ENCODE data around the gene CD300H. TPM values are rescaled to one million over a fixed set of nuclear protein-coding genes. Genes with fewer than 3 reads are reported as not detected.

CD300H gene
- total RNA-seq, 1 donor from 2014 or later, result not detected

DNA sequence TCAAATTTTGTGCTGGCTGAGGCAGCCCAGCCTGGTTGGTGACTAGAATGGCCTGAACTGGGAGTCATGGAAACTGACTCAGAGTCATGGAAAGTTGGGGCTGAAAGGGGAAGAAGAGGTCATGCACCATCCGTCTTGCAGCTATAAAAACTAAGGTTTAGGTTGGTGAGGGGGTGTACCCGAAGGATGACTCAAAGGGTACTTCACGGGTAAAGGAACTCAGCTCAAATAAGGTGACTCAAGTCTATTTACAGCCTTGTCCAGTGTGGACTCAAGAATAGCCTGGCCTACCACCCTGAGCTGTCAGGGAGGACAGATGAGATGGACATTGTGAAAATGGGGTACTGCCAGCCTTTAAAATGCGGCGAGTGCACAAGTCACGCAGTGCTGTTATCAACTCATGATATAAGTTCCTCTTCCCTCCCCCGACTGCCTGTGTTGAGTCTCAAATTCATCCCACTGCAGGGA is 54.7 kb downstream of the CD300H start:
- Mint-ChIP-seq H3K4me1 (ENCODE audit: unreplicated experiment) (peaks cover 10% of the 10 kb centered on the region), H3K9me3 (ENCODE audit: unreplicated experiment) (peaks cover 13% of the 10 kb centered on the region), H3K4me3 (ENCODE audit: unreplicated experiment) (no peak overlapping the region), H3K27ac (ENCODE audit: unreplicated experiment) (no peak overlapping the region), H3K36me3 (ENCODE audit: low read depth, unreplicated experiment) (peaks cover 13% of the 10 kb centered on the region), H3K27me3 (ENCODE audit: unreplicated experiment) (peaks cover 14% of the 10 kb centered on the region)
- DNase-seq (ENCODE audit: low spot score), result no peak
- TF ChIP-seq, protein P1, sequence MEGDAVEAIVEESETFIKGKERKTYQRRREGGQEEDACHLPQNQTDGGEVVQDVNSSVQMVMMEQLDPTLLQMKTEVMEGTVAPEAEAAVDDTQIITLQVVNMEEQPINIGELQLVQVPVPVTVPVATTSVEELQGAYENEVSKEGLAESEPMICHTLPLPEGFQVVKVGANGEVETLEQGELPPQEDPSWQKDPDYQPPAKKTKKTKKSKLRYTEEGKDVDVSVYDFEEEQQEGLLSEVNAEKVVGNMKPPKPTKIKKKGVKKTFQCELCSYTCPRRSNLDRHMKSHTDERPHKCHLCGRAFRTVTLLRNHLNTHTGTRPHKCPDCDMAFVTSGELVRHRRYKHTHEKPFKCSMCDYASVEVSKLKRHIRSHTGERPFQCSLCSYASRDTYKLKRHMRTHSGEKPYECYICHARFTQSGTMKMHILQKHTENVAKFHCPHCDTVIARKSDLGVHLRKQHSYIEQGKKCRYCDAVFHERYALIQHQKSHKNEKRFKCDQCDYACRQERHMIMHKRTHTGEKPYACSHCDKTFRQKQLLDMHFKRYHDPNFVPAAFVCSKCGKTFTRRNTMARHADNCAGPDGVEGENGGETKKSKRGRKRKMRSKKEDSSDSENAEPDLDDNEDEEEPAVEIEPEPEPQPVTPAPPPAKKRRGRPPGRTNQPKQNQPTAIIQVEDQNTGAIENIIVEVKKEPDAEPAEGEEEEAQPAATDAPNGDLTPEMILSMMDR (IDR thresholded peaks at IDR 0.05; ENCODE audit: unreplicated experiment), result no peak

DNA sequence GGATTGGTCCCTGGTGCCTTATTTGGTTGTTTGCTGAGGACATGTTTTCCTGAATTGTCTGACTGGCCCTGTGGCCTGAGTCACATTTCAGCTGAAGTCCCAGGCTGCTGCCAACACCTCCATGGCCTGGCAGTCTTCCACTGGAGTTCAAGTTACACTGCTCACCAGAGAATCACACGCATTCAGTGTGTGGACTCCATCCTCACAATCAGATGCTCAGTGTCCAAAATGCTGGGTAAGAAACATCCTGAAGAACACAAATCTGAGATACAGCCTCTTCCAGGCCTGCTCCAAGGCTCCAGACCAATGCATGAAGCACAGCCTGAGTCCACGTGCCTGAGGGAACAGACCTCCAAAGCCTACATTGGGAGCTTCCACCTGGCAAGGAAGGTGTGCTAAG is 55.3 kb downstream of the CD300H start:
- Mint-ChIP-seq H3K27me3 (ENCODE audit: unreplicated experiment) (peaks cover 14% of the 10 kb centered on the region), H3K4me1 (ENCODE audit: unreplicated experiment) (peaks cover 10% of the 10 kb centered on the region), H3K36me3 (ENCODE audit: low read depth, unreplicated experiment) (peaks cover 13% of the 10 kb centered on the region), H3K27ac (ENCODE audit: unreplicated experiment) (no peak overlapping the region), H3K9me3 (ENCODE audit: unreplicated experiment) (peaks cover 13% of the 10 kb centered on the region), H3K4me3 (ENCODE audit: unreplicated experiment) (no peak overlapping the region)
- TF ChIP-seq, protein P1 (IDR thresholded peaks at IDR 0.05; ENCODE audit: unreplicated experiment), result no peak
- no peak for DNase-seq (ENCODE audit: low spot score)

Other genes with a start within 250 kb of the CD300H start
- gene KIF19, start 241.3 kb downstream of the CD300H start, total RNA-seq (ENCODE audit: unreplicated experiment), result 48.1 TPM
- 2.7 TPM for gene BTBD17, start 205.6 kb downstream of the CD300H start, total RNA-seq (ENCODE audit: unreplicated experiment)
- gene GPR142, start 200.0 kb downstream of the CD300H start, total RNA-seq (ENCODE audit: unreplicated experiment), result 0.18 TPM
- gene GPRC5C, start 135.4 kb downstream of the CD300H start, total RNA-seq (ENCODE audit: unreplicated experiment), result 24.7 TPM
- gene CD300A, start 100.9 kb downstream of the CD300H start, total RNA-seq (ENCODE audit: unreplicated experiment), result not detected
- gene CD300LB, start 36.0 kb downstream of the CD300H start, total RNA-seq (ENCODE audit: unreplicated experiment), result not detected
- not detected for gene CD300C, start 21.4 kb downstream of the CD300H start, total RNA-seq (ENCODE audit: unreplicated experiment)
- not detected for gene CD300LD, start 24.8 kb upstream of the CD300H start, total RNA-seq (ENCODE audit: unreplicated experiment)
- gene CD300E, start 56.2 kb upstream of the CD300H start, total RNA-seq (ENCODE audit: unreplicated experiment), result not detected
- gene CD300LF, start 145.4 kb upstream of the CD300H start, total RNA-seq (ENCODE audit: unreplicated experiment), result not detected
- gene RAB37, start 169.7 kb upstream of the CD300H start, total RNA-seq (ENCODE audit: unreplicated experiment), result 2.5 TPM
- 30.5 TPM for gene NHERF1, start 181.1 kb upstream of the CD300H start, total RNA-seq (ENCODE audit: unreplicated experiment)
- gene NAT9, start 208.8 kb upstream of the CD300H start, total RNA-seq (ENCODE audit: unreplicated experiment), result 50.1 TPM

All from endothelial cell (in vitro differentiated cells).